ENCODE results near the gene RCAN1. TPM values are rescaled to one million over a fixed set of nuclear protein-coding genes. Genes with fewer than 3 reads are reported as not detected.

RCAN1 gene
- total and polyA plus RNA-seq, 2 of the 4 experiments (the other 2 are of a cell fraction): 53.5 to 175 TPM

DNA sequence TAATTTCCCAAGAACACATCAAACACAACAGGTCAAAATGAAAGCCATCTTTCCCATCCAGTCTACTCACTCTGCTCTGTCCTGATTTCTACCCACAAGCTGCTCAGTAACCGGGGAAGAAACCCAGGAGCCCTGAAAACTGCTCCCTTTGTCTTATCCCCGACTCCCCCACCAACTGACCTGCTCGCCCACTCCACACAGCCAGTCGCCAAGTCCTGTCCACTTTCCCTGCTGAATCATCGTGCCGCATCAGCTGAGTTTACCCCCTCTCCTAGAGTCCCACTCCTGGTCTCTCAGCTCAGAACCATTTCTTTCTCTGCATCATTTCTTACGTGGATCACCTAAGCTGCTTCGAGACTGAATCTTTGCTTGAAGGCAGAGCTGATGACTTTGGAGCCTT, 11.2 kb upstream of the RCAN1 start:
- Histone ChIP-seq H4K5ac (ENCODE audit: low read depth, low read length) (no peak overlapping the region), H3K27me3 (ENCODE audit: control insufficient read depth, insufficient read depth, low read length) (peaks cover 41% of the 10 kb centered on the region), H2BK120ac (ENCODE audit: low read depth, low read length) (no peak overlapping the region), H3K18ac (ENCODE audit: low read depth, low read length) (no peak overlapping the region), H3K4me3 (ENCODE audit: insufficient read depth, low read depth, low read length) (no peak overlapping the region), H4K20me1 (ENCODE audit: insufficient read depth, low read length) (no peaks in the 10 kb centered on the region; the same call in 1 of the 2 replicates), H4K91ac (ENCODE audit: insufficient read depth, low read depth, low read length) (no peak overlapping the region), H2AK9ac (replicated peaks; ENCODE audit: low read depth, low read length, poor library complexity) (no peak overlapping the region), H3K56ac (ENCODE audit: extremely low read depth, insufficient read depth, low read length) (no peak overlapping the region), H3K27ac (ENCODE audit: insufficient read depth, low read length) (no peak overlapping the region), H3K14ac (replicated peaks; ENCODE audit: low read depth, low read length) (no peak overlapping the region), H2BK20ac (ENCODE audit: low read depth, low read length) (no peak overlapping the region), H2AK5ac (ENCODE audit: low read depth, low read length) (no peak overlapping the region), H3K23ac (ENCODE audit: low read depth, low read length) (no peak overlapping the region), H3K4me1 (ENCODE audit: control insufficient read depth, insufficient read depth, low read length) (no peaks in the 10 kb centered on the region), H3K4ac (ENCODE audit: low read depth, low read length) (no peak overlapping the region), H3K9me1 (ENCODE audit: insufficient read depth, low read length) (no peaks in the 10 kb centered on the region), H3K79me1 (ENCODE audit: low read depth in 1 of 2, low read length in 2 of 2) (no peaks in the 10 kb centered on the region), H4K8ac (ENCODE audit: low read depth in 2 of 2, low read length in 2 of 2) (no peak overlapping the region), H3K36me3 (ENCODE audit: control insufficient read depth, insufficient read depth, low read length) (no peaks in the 10 kb centered on the region), H3K4me2 (ENCODE audit: low read depth, low read length) (no peak overlapping the region), H3K9ac (ENCODE audit: low read depth, low read length) (no peak overlapping the region), H2AFZ (replicated peaks; ENCODE audit: low read length, poor library complexity) (no peak overlapping the region), H2BK5ac (ENCODE audit: low read depth, low read length, poor library complexity, severe bottlenecking) (no peak overlapping the region), H2BK15ac (ENCODE audit: low read depth, low read length) (no peak overlapping the region), H3K9me3 (ENCODE audit: control insufficient read depth, insufficient read depth, low read length) (peaks cover 2% of the 10 kb centered on the region; the same call in 1 of the 2 replicates)
- no TSS peak for BruUV-seq (replicated peaks)
- dilution Hi-C loops (cut with HindIII; ENCODE audit: low sequenced_read_pairs, unreplicated experiment) (no loop called here), intact Hi-C loops (cut with micrococcal nuclease) (no loop called here), in situ Hi-C loops (cut with MboI; ENCODE audit: low sequenced_read_pairs) (no loop called here)
- ChIA-PET CTCF (no interaction called here), POLR2A (ENCODE audit: unreplicated experiment) (no interaction called here)
- WGBS, 2 experiments (ENCODE audit: extremely low coverage in 2 of 2, insufficient read length in 1 of 2): 66% methylated on average over 3 of the region's 8 CpGs; no CpG with 5 or more reads in 1 of the 2 experiments
- no peak for ATAC-seq (ENCODE audit: low read depth)
- no peak for DNase-seq
- TF ChIP-seq NFE2L2 (IDR thresholded peaks at IDR 0.05; ENCODE audit: low read depth, low read length) (no peak), BHLHE40 (IDR thresholded peaks at IDR 0.05; ENCODE audit: low read depth, low read length) (no peak), CEBPB (IDR thresholded peaks at IDR 0.05; ENCODE audit: low read depth, low read length) (no peak), SMC3 (IDR thresholded peaks at IDR 0.05; ENCODE audit: low read depth, low read length) (no peak), MAFK (IDR thresholded peaks at IDR 0.05; ENCODE audit: low read depth, low read length) (no peak), POLR2A (IDR thresholded peaks at IDR 0.05; ENCODE audit: low read depth, low read length) (no peak), RCOR1 (IDR thresholded peaks at IDR 0.05; ENCODE audit: insufficient replicate concordance, low read length) (no peak), CHD1 (IDR thresholded peaks at IDR 0.05; ENCODE audit: low read depth, low read length) (no peak), MXI1 (IDR thresholded peaks at IDR 0.05; ENCODE audit: borderline replicate concordance, low read depth, low read length) (no peak)
- TF ChIP-seq, protein P1, sequence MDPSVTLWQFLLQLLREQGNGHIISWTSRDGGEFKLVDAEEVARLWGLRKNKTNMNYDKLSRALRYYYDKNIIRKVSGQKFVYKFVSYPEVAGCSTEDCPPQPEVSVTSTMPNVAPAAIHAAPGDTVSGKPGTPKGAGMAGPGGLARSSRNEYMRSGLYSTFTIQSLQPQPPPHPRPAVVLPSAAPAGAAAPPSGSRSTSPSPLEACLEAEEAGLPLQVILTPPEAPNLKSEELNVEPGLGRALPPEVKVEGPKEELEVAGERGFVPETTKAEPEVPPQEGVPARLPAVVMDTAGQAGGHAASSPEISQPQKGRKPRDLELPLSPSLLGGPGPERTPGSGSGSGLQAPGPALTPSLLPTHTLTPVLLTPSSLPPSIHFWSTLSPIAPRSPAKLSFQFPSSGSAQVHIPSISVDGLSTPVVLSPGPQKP (IDR thresholded peaks at IDR 0.05; ENCODE audit: borderline replicate concordance, low read depth, low read length): no peak
- TF ChIP-seq, protein P2, sequence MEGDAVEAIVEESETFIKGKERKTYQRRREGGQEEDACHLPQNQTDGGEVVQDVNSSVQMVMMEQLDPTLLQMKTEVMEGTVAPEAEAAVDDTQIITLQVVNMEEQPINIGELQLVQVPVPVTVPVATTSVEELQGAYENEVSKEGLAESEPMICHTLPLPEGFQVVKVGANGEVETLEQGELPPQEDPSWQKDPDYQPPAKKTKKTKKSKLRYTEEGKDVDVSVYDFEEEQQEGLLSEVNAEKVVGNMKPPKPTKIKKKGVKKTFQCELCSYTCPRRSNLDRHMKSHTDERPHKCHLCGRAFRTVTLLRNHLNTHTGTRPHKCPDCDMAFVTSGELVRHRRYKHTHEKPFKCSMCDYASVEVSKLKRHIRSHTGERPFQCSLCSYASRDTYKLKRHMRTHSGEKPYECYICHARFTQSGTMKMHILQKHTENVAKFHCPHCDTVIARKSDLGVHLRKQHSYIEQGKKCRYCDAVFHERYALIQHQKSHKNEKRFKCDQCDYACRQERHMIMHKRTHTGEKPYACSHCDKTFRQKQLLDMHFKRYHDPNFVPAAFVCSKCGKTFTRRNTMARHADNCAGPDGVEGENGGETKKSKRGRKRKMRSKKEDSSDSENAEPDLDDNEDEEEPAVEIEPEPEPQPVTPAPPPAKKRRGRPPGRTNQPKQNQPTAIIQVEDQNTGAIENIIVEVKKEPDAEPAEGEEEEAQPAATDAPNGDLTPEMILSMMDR (conservative IDR thresholded peaks at IDR 0.05; ENCODE audit: low read depth, low read length): no peak

Measured in IMR-90 (cell line).